ENCODE results near the gene RSPH4A.

DNA sequence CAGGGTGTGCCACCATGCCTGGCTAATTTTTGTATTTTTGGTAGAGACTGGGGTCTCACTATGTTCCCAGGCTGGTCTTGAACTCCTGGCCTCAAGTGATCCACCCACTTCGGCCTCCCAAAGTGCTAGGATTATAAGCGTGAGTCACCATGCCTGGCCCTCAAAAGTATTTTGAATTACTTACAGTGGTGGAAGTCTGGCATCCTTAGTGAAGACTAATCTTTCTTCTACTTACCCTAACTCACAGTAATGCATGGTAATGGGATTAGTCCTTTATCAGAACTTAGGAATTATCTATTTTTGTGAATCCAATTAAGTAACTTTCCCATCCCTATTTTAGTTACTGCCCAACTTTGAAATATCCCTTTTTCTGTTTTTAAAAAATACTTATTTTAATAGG, 41.1 kb upstream of the RSPH4A start:
- TF ChIP-seq, protein P1, sequence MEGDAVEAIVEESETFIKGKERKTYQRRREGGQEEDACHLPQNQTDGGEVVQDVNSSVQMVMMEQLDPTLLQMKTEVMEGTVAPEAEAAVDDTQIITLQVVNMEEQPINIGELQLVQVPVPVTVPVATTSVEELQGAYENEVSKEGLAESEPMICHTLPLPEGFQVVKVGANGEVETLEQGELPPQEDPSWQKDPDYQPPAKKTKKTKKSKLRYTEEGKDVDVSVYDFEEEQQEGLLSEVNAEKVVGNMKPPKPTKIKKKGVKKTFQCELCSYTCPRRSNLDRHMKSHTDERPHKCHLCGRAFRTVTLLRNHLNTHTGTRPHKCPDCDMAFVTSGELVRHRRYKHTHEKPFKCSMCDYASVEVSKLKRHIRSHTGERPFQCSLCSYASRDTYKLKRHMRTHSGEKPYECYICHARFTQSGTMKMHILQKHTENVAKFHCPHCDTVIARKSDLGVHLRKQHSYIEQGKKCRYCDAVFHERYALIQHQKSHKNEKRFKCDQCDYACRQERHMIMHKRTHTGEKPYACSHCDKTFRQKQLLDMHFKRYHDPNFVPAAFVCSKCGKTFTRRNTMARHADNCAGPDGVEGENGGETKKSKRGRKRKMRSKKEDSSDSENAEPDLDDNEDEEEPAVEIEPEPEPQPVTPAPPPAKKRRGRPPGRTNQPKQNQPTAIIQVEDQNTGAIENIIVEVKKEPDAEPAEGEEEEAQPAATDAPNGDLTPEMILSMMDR (conservative IDR thresholded peaks at IDR 0.05; ENCODE audit: low read depth, low read length): no peak
- TF ChIP-seq EZH2 (IDR thresholded peaks at IDR 0.05; ENCODE audit: low read length, unreplicated experiment) (no peak), EZH2phosphoT487 (IDR thresholded peaks at IDR 0.05; ENCODE audit: borderline replicate concordance, low read length) (no peak)

Measured in PC-3 (cell line).